Measurements from ENCODE around the gene EYS.

EYS gene

GRCh38 chr6:63886341-63886740 is 1820.7 kb downstream of the EYS start:
- H3K27ac Mint-ChIP-seq, result no peak overlapping the region

GRCh38 chr6:63883597-63883996 is 1823.4 kb downstream of the EYS start:
- Mint-ChIP-seq H3K4me1 (no peaks in the 10 kb centered on the region), H3K9me3 (peaks cover 13% of the 10 kb centered on the region), H3K36me3 (ENCODE audit: low read depth) (no peaks in the 10 kb centered on the region), H3K27me3 (ENCODE audit: low read depth, poor library complexity) (no peaks in the 10 kb centered on the region), H3K4me3 (no peak overlapping the region), H3K27ac (no peak overlapping the region)
- DNase-seq, result no peak
- TF ChIP-seq CTCF (IDR thresholded peaks at IDR 0.05), result no peak

More at GRCh38 chr6:63886341-63886740, 1820.7 kb downstream of the EYS start:
- no peak for DNase-seq
- Mint-ChIP-seq H3K4me1 (no peaks in the 10 kb centered on the region), H3K4me3 (no peak overlapping the region), H3K27me3 (ENCODE audit: low read depth, poor library complexity) (no peaks in the 10 kb centered on the region), H3K36me3 (ENCODE audit: low read depth) (no peaks in the 10 kb centered on the region), H3K9me3 (peaks cover 13% of the 10 kb centered on the region)
- no peak for TF ChIP-seq CTCF (IDR thresholded peaks at IDR 0.05)

- peaks cover 26% of the 10 kb centered on the region for H3K9me3 Mint-ChIP-seq
- no peaks in the 10 kb centered on the region for H3K4me1 Mint-ChIP-seq
- TF ChIP-seq CTCF (IDR thresholded peaks at IDR 0.05), result peak; percentile 35
- no peaks in the 10 kb centered on the region for H3K27me3 Mint-ChIP-seq (ENCODE audit: low read depth, poor library complexity)
- H3K27ac Mint-ChIP-seq, result no peak overlapping the region
- no peak overlapping the region for H3K4me3 Mint-ChIP-seq
- no peak for DNase-seq
- H3K36me3 Mint-ChIP-seq (ENCODE audit: low read depth), result no peaks in the 10 kb centered on the region
These were observed 1824.8 kb downstream of the EYS start for GRCh38 chr6:63882208-63882607.

GRCh38 chr6:63881791-63882190 is 1825.2 kb downstream of the EYS start:
- Mint-ChIP-seq H3K4me3 (no peak overlapping the region), H3K27ac (no peak overlapping the region), H3K4me1 (no peaks in the 10 kb centered on the region), H3K9me3 (peaks cover 28% of the 10 kb centered on the region), H3K36me3 (ENCODE audit: low read depth) (no peaks in the 10 kb centered on the region), H3K27me3 (ENCODE audit: low read depth, poor library complexity) (no peaks in the 10 kb centered on the region)
- no peak for DNase-seq
- no peak for TF ChIP-seq CTCF (IDR thresholded peaks at IDR 0.05)

- Mint-ChIP-seq H3K36me3 (ENCODE audit: low read depth) (no peaks in the 10 kb centered on the region), H3K27ac (no peak overlapping the region), H3K4me3 (no peak overlapping the region), H3K4me1 (no peaks in the 10 kb centered on the region), H3K9me3 (peaks cover 25% of the 10 kb centered on the region), H3K27me3 (ENCODE audit: low read depth, poor library complexity) (no peaks in the 10 kb centered on the region)
- DNase-seq, result no peak
- no peak for TF ChIP-seq CTCF (IDR thresholded peaks at IDR 0.05)
These were observed 1834.8 kb downstream of the EYS start for GRCh38 chr6:63872233-63872632.

GRCh38 chr6:63868351-63868750 is 1838.7 kb downstream of the EYS start:
- DNase-seq, result no peak
- Mint-ChIP-seq H3K27me3 (ENCODE audit: low read depth, poor library complexity) (no peaks in the 10 kb centered on the region), H3K4me1 (peaks cover 12% of the 10 kb centered on the region), H3K4me3 (no peak overlapping the region), H3K9me3 (no peaks in the 10 kb centered on the region), H3K27ac (no peak overlapping the region), H3K36me3 (ENCODE audit: low read depth) (no peaks in the 10 kb centered on the region)
- TF ChIP-seq CTCF (IDR thresholded peaks at IDR 0.05), result no peak
